H9 (cell line): ENCODE results near the gene TMCC3. TPM values are rescaled to one million over a fixed set of nuclear protein-coding genes. Genes with fewer than 3 reads are reported as not detected.

Source experiments
- DNase-seq: peaks from one replicate; pipeline ENCODE4 v3.0.0-alpha.2; 2017
- H2AFZ ChIP-seq: one replicate; pipeline ENCODE4 v1.6.1; 2013; ENCODE audit warnings: mild to moderate bottlenecking, low read length, control low read depth, moderate library complexity
- H2AK5ac ChIP-seq: 2 replicates; pipeline ENCODE4 v1.6.1; 2013; ENCODE audit warnings: low read length, control low read depth, mixed read lengths; ENCODE audit not compliant: insufficient read length
- H2BK120ac ChIP-seq: one replicate; pipeline ENCODE4 v1.6.1; 2013; ENCODE audit warnings: low read depth, mild to moderate bottlenecking, low read length, control low read depth, inconsistent platforms; ENCODE audit not compliant: poor library complexity, severe bottlenecking
- H2BK12ac ChIP-seq: 2 replicates; pipeline ENCODE4 v1.6.1; 2013; ENCODE audit warnings: low read length, control low read depth, mixed read lengths, low read depth; ENCODE audit not compliant: insufficient read length
- H2BK15ac ChIP-seq: 2 replicates; pipeline ENCODE4 v1.6.1; 2013; ENCODE audit warnings: low read depth, low read length, control low read depth
- H2BK20ac ChIP-seq: one replicate; pipeline ENCODE4 v1.6.1; 2013; ENCODE audit warnings: low read depth, mild to moderate bottlenecking, low read length, control low read depth, inconsistent platforms; ENCODE audit not compliant: poor library complexity, severe bottlenecking
- H2BK5ac ChIP-seq: 2 replicates; pipeline ENCODE4 v1.6.1; 2013; ENCODE audit warnings: low read length, control low read depth, mixed read lengths; ENCODE audit not compliant: insufficient read length
- H3K14ac ChIP-seq: 2 replicates; pipeline ENCODE4 v1.6.1; 2013; ENCODE audit warnings: low read length, control low read depth; ENCODE audit not compliant: insufficient read depth
- H3K18ac ChIP-seq: 2 replicates; pipeline ENCODE4 v1.6.1; 2013; ENCODE audit warnings: low read depth, mild to moderate bottlenecking, mixed read lengths, low read length, control low read depth; ENCODE audit not compliant: insufficient read length
- H3K23ac ChIP-seq: 2 replicates; pipeline ENCODE4 v1.6.1; 2013; ENCODE audit warnings: low read length, control low read depth, mixed read lengths, low read depth; ENCODE audit not compliant: insufficient read length
- H3K23me2 ChIP-seq: 2 replicates; pipeline ENCODE4 v1.6.1; 2013; ENCODE audit warnings: low read depth, mild to moderate bottlenecking, mixed read lengths, low read length, control low read depth; ENCODE audit not compliant: insufficient read length, poor library complexity, severe bottlenecking
- H3K27ac ChIP-seq: 2 replicates; pipeline ENCODE4 v1.5.1; 2013; ENCODE audit warnings: low read length, control low read depth, mixed read lengths, low read depth; ENCODE audit not compliant: insufficient read length
- H3K27me3 ChIP-seq: 2 replicates; pipeline ENCODE4 v1.6.1; 2013; ENCODE audit warnings: low read length, control low read depth, inconsistent platforms; ENCODE audit not compliant: insufficient read depth
- H3K4ac ChIP-seq: 2 replicates; pipeline ENCODE4 v1.6.1; 2013; ENCODE audit warnings: low read depth, mild to moderate bottlenecking, control low read depth, inconsistent platforms, low read length, moderate library complexity
- H3K4me1 ChIP-seq: 2 replicates; pipeline ENCODE4 v1.6.1; 2013; ENCODE audit warnings: low read length, control low read depth, inconsistent platforms; ENCODE audit not compliant: insufficient read depth
- H3K4me2 ChIP-seq: 2 replicates; pipeline ENCODE4 v1.6.1; 2013; ENCODE audit warnings: low read length, control low read depth, mixed read lengths; ENCODE audit not compliant: insufficient read length, insufficient read depth
- H3K56ac ChIP-seq: 2 replicates; pipeline ENCODE4 v1.6.1; 2013; ENCODE audit warnings: low read depth, mild to moderate bottlenecking, mixed read lengths, low read length, control low read depth; ENCODE audit not compliant: insufficient read length
- H3K79me1 ChIP-seq: 2 replicates; pipeline ENCODE4 v1.6.1; 2013; ENCODE audit warnings: low read depth, mild to moderate bottlenecking, moderate library complexity, low read length, control low read depth, inconsistent platforms; ENCODE audit not compliant: insufficient read depth, poor library complexity, severe bottlenecking
- H3K79me2 ChIP-seq: 2 replicates; pipeline ENCODE4 v1.6.1; 2013; ENCODE audit warnings: low read length, control low read depth, inconsistent platforms; ENCODE audit not compliant: insufficient read depth
- H3K9ac ChIP-seq: 2 replicates; pipeline ENCODE4 v1.6.1; 2013; ENCODE audit warnings: low read length, control low read depth, mixed read lengths; ENCODE audit not compliant: insufficient read length; ENCODE audit errors: extremely low read depth
- H3K9me3 ChIP-seq: one replicate; pipeline ENCODE4 v1.6.1; 2013; ENCODE audit warnings: low read depth, low read length, inconsistent platforms; ENCODE audit not compliant: control insufficient read depth
- H3T11ph ChIP-seq: one replicate; pipeline ENCODE4 v1.6.1; 2013; ENCODE audit warnings: mild to moderate bottlenecking, low read length, control low read depth, inconsistent platforms
- H4K20me1 ChIP-seq: one replicate; pipeline ENCODE4 v1.6.1; 2013; ENCODE audit not compliant: control insufficient read depth, insufficient read length, insufficient read depth
- H4K5ac ChIP-seq: 2 replicates; pipeline ENCODE4 v1.6.1; 2013; ENCODE audit warnings: low read depth, mild to moderate bottlenecking, mixed read lengths, low read length, control low read depth; ENCODE audit not compliant: insufficient read length
- H4K8ac ChIP-seq: replicated peaks from 2 replicates; pipeline ENCODE4 v1.6.1; 2013; ENCODE audit warnings: low read length, control low read depth, mixed read lengths, low read depth; ENCODE audit not compliant: insufficient read length
- H4K91ac ChIP-seq: 2 replicates; pipeline ENCODE4 v1.6.1; 2013; ENCODE audit warnings: low read depth, mild to moderate bottlenecking, moderate library complexity, mixed read lengths, low read length, control low read depth; ENCODE audit not compliant: insufficient read length
- H3K27ac Mint-ChIP-seq, 3 experiments: 2 replicates in 2 of 3; 3 replicates in 1 of 3; pipeline ENCODE4 v1.8.0; 2020 to 2021; ENCODE audit warnings: mixed read lengths in 3 of 3, mild to moderate bottlenecking in 1 of 3, moderate library complexity in 1 of 3
- H3K27me3 Mint-ChIP-seq: 2 replicates; pipeline ENCODE4 v1.8.0; 2021; ENCODE audit warnings: low read depth, mild to moderate bottlenecking, moderate library complexity, mixed read lengths
- H3K36me3 Mint-ChIP-seq, 3 experiments: 2 replicates in 2 of 3; 3 replicates in 1 of 3; pipeline ENCODE4 v1.8.0; 2020 to 2021; ENCODE audit warnings: low read depth in 3 of 3, mixed read lengths in 3 of 3; ENCODE audit not compliant: insufficient read depth in 1 of 3
- H3K4me1 Mint-ChIP-seq, 2 experiments: 2 replicates each; pipeline ENCODE4 v1.8.0; 2020; ENCODE audit warnings: mixed read lengths in 2 of 2
- H3K4me3 Mint-ChIP-seq, 2 experiments: 2 replicates in 1 of 2; 3 replicates in 1 of 2; pipeline ENCODE4 v1.8.0; 2020 to 2021; ENCODE audit warnings: mild to moderate bottlenecking in 2 of 2, mixed read lengths in 2 of 2, moderate library complexity in 1 of 2
- H3K9me3 Mint-ChIP-seq, 2 experiments: 2 replicates in 1 of 2; 3 replicates in 1 of 2; pipeline ENCODE4 v1.8.0; 2020; ENCODE audit warnings: mild to moderate bottlenecking in 2 of 2, mixed read lengths in 2 of 2, moderate library complexity in 1 of 2
- WGBS: extraction: QIAGEN DNeasy Blood & Tissue Kit; methylation state at CpG from one replicate; pipeline ENCODE4 v1.1.7; 2013; ENCODE audit warnings: missing lambda C conversion rate, low lambda C conversion rate, mixed read lengths; ENCODE audit not compliant: insufficient read length; ENCODE audit errors: extremely low coverage; 5-methylcytosine and 5-hydroxymethylcytosine counted together
- total RNA-seq: library from RNA; stranded (reverse); gene quantifications from 2 replicates; pipeline ENCODE4 v1.2.1, GENCODE V29; 2021
- TF ChIP-seq, protein P1 (sequence below): fragments of 200-600 bp; sonication (generic); conservative IDR thresholded peaks from 3 replicates; pipeline ENCODE4 v1.8.0; 2021; ENCODE audit warnings: antibody characterized with exemption, mild to moderate bottlenecking

Gene TMCC3
- total RNA-seq, 1 experiment from 2014 or later = 0.87 TPM

DNA sequence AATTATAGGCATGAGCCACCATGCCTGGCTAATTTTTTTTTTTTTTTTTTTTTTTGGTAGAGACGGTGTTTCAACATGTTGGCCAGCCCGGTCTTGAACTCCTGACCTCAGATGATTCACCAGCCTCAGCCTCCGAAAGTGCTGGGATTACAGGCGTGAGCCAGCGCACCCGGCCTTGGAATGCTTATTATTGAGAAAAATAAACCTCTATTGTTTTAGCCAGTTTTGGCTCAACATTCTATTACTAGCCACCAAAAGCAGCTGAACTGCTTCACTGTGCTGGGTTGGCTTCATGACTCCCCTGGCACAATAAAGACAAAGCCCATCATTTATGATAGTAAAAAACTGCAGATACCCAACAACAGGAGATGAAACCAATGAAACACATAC lies 97.2 kb downstream of the TMCC3 start:
- no peaks in the 10 kb centered on the region for H3K4me1 ChIP-seq
- TF ChIP-seq, protein P1, sequence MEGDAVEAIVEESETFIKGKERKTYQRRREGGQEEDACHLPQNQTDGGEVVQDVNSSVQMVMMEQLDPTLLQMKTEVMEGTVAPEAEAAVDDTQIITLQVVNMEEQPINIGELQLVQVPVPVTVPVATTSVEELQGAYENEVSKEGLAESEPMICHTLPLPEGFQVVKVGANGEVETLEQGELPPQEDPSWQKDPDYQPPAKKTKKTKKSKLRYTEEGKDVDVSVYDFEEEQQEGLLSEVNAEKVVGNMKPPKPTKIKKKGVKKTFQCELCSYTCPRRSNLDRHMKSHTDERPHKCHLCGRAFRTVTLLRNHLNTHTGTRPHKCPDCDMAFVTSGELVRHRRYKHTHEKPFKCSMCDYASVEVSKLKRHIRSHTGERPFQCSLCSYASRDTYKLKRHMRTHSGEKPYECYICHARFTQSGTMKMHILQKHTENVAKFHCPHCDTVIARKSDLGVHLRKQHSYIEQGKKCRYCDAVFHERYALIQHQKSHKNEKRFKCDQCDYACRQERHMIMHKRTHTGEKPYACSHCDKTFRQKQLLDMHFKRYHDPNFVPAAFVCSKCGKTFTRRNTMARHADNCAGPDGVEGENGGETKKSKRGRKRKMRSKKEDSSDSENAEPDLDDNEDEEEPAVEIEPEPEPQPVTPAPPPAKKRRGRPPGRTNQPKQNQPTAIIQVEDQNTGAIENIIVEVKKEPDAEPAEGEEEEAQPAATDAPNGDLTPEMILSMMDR = no peak
- no peak overlapping the region for H3K23ac ChIP-seq
- H3K79me1 ChIP-seq = no peaks in the 10 kb centered on the region
- Mint-ChIP-seq H3K27ac (no peak overlapping the region), H3K4me3 (no peak overlapping the region), H3K4me1 (no peaks in the 10 kb centered on the region), H3K36me3 (peaks cover under 1 to 3% (median 2%) of the 10 kb centered on the region in 3 experiments; a peak in 4 of 7 replicates), H3K9me3 (peaks cover 4 to 6% of the 10 kb centered on the region in 2 experiments; a peak in 4 of 5 replicates), H3K27me3 (peaks cover 2% of the 10 kb centered on the region)
- H3K18ac ChIP-seq = no peak overlapping the region
- no peak overlapping the region for H3T11ph ChIP-seq
- H3K27ac ChIP-seq = no peak overlapping the region
- no peak overlapping the region for H3K14ac ChIP-seq
- WGBS = no CpG with 5 or more reads among the region's 6 CpGs
- no peak overlapping the region for H3K4me2 ChIP-seq
- H2AK5ac ChIP-seq = no peak overlapping the region
- H4K20me1 ChIP-seq = no peaks in the 10 kb centered on the region
- H3K23me2 ChIP-seq = no peaks in the 10 kb centered on the region
- no peak overlapping the region for H4K5ac ChIP-seq
- no peak overlapping the region for H2AFZ ChIP-seq
- no peak overlapping the region for H2BK5ac ChIP-seq
- no peak overlapping the region for H3K9ac ChIP-seq
- no peaks in the 10 kb centered on the region for H3K27me3 ChIP-seq
- H2BK12ac ChIP-seq = no peak overlapping the region
- H2BK20ac ChIP-seq = no peak overlapping the region
- H3K79me2 ChIP-seq = no peaks in the 10 kb centered on the region
- no peak for DNase-seq
- H4K91ac ChIP-seq = no peak overlapping the region
- H4K8ac ChIP-seq = no peak overlapping the region
- H2BK120ac ChIP-seq = no peak overlapping the region
- H3K4ac ChIP-seq = no peak overlapping the region
- no peak overlapping the region for H2BK15ac ChIP-seq
- no peak overlapping the region for H3K56ac ChIP-seq
- no peaks in the 10 kb centered on the region for H3K9me3 ChIP-seq
